HEK293 (cell line): ENCODE data around the gene CREBBP.

ENCODE experiments used
- CTCF ChIA-PET: fragments of 350-600 bp; formaldehyde crosslinking; extraction: SDS; loops from one replicate; lab custom pipeline; 2021; ENCODE audit warnings: antibody characterized with exemption; lab: Yijun Ruan, JAX
- POLR2A ChIA-PET: fragments of 300-600 bp; formaldehyde crosslinking; extraction: SDS; loops from one replicate; lab custom pipeline; 2020; ENCODE audit warnings: antibody characterized with exemption, inconsistent platforms; lab: Yijun Ruan, JAX
- H3K27ac ChIP-seq: fragments of 200-500 bp; sonication (Bioruptor generic); 2 replicates; pipeline ENCODE4 v1.5.1; 2014; ENCODE audit warnings: low read depth, low read length, control low read depth, inconsistent platforms; ENCODE audit errors: extremely low read depth
- H3K36me3 ChIP-seq, 2 experiments: fragments of 200-500 bp in 1 of 2; sonication (Bioruptor generic) in 1 of 2; 1 replicate in 1 of 2; 2 replicates in 1 of 2; pipeline ENCODE4 v1.5.1; 2014 to 2017; ENCODE audit warnings: inconsistent platforms in 2 of 2, low read length in 2 of 2; ENCODE audit not compliant: control insufficient read depth in 2 of 2, insufficient read depth in 1 of 2
- H3K4me1 ChIP-seq: fragments of 200-500 bp; sonication (Bioruptor generic); 2 replicates; pipeline ENCODE4 v1.5.1; 2014; ENCODE audit warnings: mild to moderate bottlenecking, low read length, inconsistent platforms; ENCODE audit not compliant: control insufficient read depth, insufficient read depth
- H3K4me3 ChIP-seq: 2 replicates; pipeline ENCODE4 v1.5.1; 2011; ENCODE audit warnings: low read depth, mild to moderate bottlenecking, control low read depth, low read length, moderate library complexity
- H3K9me3 ChIP-seq: fragments of 200-500 bp; sonication (Bioruptor generic); 2 replicates; pipeline ENCODE4 v1.5.1; 2014; ENCODE audit warnings: low read depth, low read length, inconsistent platforms; ENCODE audit not compliant: control insufficient read depth, insufficient read depth
- EGR2 ChIP-seq: fragments of 450-650 bp; formaldehyde crosslinking; IDR thresholded peaks from 2 replicates; pipeline ENCODE4 v1.5.1; 2016; ENCODE audit warnings: low read depth, missing biosample characterization, missing genetic modification characterization
- HIC1 ChIP-seq: fragments of 450-650 bp; formaldehyde crosslinking; IDR thresholded peaks from 2 replicates; pipeline ENCODE4 v1.5.1; 2016; ENCODE audit warnings: missing biosample characterization, missing genetic modification characterization
- HOXC10 ChIP-seq: sonication (generic); formaldehyde crosslinking; IDR thresholded peaks from 2 replicates; pipeline ENCODE4 v1.8.1; 2023; ENCODE audit warnings: mild to moderate bottlenecking, missing genetic modification reagents
- KLF10 ChIP-seq: fragments of 450-650 bp; IDR thresholded peaks from 2 replicates; pipeline ENCODE4 v1.5.1; 2018; ENCODE audit warnings: missing biosample characterization, mild to moderate bottlenecking, missing genetic modification characterization
- WT1 ChIP-seq: fragments of 450-650 bp; formaldehyde crosslinking; IDR thresholded peaks from 2 replicates; pipeline ENCODE4 v1.5.1; 2016; ENCODE audit warnings: missing biosample characterization, missing genetic modification characterization
- ZFHX2 ChIP-seq: fragments of 450-650 bp; formaldehyde crosslinking; conservative IDR thresholded peaks from 2 replicates; pipeline ENCODE4 v1.5.1; 2016; ENCODE audit warnings: missing biosample characterization, missing genetic modification characterization
- ZFP3 ChIP-seq: fragments of 450-650 bp; formaldehyde crosslinking; IDR thresholded peaks from 2 replicates; pipeline ENCODE4 v1.5.1; 2016; ENCODE audit warnings: low read depth, missing biosample characterization, missing genetic modification characterization
- ZNF10 ChIP-seq: fragments of 450-650 bp; formaldehyde crosslinking; IDR thresholded peaks from 2 replicates; pipeline ENCODE4 v1.5.1; 2017; ENCODE audit warnings: missing biosample characterization, missing genetic modification characterization
- ZNF266 ChIP-seq: fragments of 450-650 bp; formaldehyde crosslinking; IDR thresholded peaks from 2 replicates; pipeline ENCODE4 v1.5.1; 2016; ENCODE audit warnings: missing biosample characterization, missing genetic modification characterization, low read depth
- ZNF398 ChIP-seq: fragments of 450-650 bp; formaldehyde crosslinking; IDR thresholded peaks from 2 replicates; pipeline ENCODE4 v1.5.1; 2017; ENCODE audit warnings: missing biosample characterization, missing genetic modification characterization
- ZNF416 ChIP-seq: fragments of 450-650 bp; formaldehyde crosslinking; IDR thresholded peaks from 2 replicates; pipeline ENCODE4 v1.5.1; 2016; ENCODE audit warnings: missing biosample characterization, missing genetic modification characterization
- ZNF423 ChIP-seq: fragments of 450-650 bp; formaldehyde crosslinking; IDR thresholded peaks from 2 replicates; pipeline ENCODE4 v1.5.1; 2016; ENCODE audit warnings: missing biosample characterization, missing genetic modification characterization
- ZNF843 ChIP-seq: fragments of 450-650 bp; formaldehyde crosslinking; IDR thresholded peaks from 2 replicates; pipeline ENCODE4 v1.5.1; 2016; ENCODE audit warnings: missing biosample characterization, missing genetic modification characterization
- ZSCAN30 ChIP-seq: fragments of 450-650 bp; IDR thresholded peaks from 2 replicates; pipeline ENCODE4 v1.5.1; 2018; ENCODE audit warnings: missing biosample characterization, mild to moderate bottlenecking, missing genetic modification characterization, moderate library complexity
- TF ChIP-seq, protein P1 (sequence below): fragments of 450-650 bp; formaldehyde crosslinking; IDR thresholded peaks from 2 replicates; pipeline ENCODE4 v1.5.1; 2016; ENCODE audit warnings: missing biosample characterization, missing genetic modification characterization
- TF ChIP-seq, protein P2 (sequence below): fragments of 450-650 bp; formaldehyde crosslinking; IDR thresholded peaks from 2 replicates; pipeline ENCODE4 v1.5.1; 2016; ENCODE audit warnings: missing biosample characterization, missing genetic modification characterization
- TF ChIP-seq, protein P3 (sequence below): fragments of 450-650 bp; formaldehyde crosslinking; IDR thresholded peaks from 2 replicates; pipeline ENCODE4 v1.5.1; 2016; ENCODE audit warnings: missing biosample characterization, missing genetic modification characterization

CREBBP gene

GRCh38 chr16:3736116-3736515 is 144.4 kb downstream of the CREBBP start (continued):
- TF ChIP-seq, protein P1, sequence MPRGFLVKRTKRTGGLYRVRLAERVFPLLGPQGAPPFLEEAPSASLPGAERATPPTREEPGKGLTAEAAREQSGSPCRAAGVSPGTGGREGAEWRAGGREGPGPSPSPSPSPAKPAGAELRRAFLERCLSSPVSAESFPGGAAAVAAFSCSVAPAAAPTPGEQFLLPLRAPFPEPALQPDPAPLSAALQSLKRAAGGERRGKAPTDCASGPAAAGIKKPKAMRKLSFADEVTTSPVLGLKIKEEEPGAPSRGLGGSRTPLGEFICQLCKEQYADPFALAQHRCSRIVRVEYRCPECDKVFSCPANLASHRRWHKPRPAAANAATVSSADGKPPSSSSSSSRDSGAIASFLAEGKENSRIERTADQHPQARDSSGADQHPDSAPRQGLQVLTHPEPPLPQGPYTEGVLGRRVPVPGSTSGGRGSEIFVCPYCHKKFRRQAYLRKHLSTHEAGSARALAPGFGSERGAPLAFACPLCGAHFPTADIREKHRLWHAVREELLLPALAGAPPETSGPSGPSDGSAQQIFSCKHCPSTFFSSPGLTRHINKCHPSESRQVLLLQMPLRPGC (tag by site-specific recombination) = no peak
- TF ChIP-seq, protein P2, sequence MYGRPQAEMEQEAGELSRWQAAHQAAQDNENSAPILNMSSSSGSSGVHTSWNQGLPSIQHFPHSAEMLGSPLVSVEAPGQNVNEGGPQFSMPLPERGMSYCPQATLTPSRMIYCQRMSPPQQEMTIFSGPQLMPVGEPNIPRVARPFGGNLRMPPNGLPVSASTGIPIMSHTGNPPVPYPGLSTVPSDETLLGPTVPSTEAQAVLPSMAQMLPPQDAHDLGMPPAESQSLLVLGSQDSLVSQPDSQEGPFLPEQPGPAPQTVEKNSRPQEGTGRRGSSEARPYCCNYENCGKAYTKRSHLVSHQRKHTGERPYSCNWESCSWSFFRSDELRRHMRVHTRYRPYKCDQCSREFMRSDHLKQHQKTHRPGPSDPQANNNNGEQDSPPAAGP (tag by site-specific recombination) = no peak
- TF ChIP-seq ZNF398 (tag by site-specific recombination) = no peak

- Histone ChIP-seq H3K9me3 (no peaks in the 10 kb centered on the region), H3K4me3 (no peak overlapping the region)
- TF ChIP-seq KLF10 (no peak), ZNF266 (tag by site-specific recombination) (no peak), ZFP3 (no peak), HOXC10 (CRISPR knock-in tag) (no peak)
- TF ChIP-seq, protein P3, sequence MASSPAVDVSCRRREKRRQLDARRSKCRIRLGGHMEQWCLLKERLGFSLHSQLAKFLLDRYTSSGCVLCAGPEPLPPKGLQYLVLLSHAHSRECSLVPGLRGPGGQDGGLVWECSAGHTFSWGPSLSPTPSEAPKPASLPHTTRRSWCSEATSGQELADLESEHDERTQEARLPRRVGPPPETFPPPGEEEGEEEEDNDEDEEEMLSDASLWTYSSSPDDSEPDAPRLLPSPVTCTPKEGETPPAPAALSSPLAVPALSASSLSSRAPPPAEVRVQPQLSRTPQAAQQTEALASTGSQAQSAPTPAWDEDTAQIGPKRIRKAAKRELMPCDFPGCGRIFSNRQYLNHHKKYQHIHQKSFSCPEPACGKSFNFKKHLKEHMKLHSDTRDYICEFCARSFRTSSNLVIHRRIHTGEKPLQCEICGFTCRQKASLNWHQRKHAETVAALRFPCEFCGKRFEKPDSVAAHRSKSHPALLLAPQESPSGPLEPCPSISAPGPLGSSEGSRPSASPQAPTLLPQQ = no peak
- TF ChIP-seq, all 188 proteins: peak for 0
- Histone ChIP-seq H3K4me1 (no peaks in the 10 kb centered on the region), H3K36me3 (peaks cover 11 to 92% of the 10 kb centered on the region in 2 experiments; a peak in 2 of 3 replicates), H3K27ac (no peak overlapping the region)
- ChIA-PET CTCF (no interaction called here), POLR2A (no interaction called here)
Observed at GRCh38 chr16:3735541-3735940, 145.0 kb downstream of the CREBBP start.

DNA sequence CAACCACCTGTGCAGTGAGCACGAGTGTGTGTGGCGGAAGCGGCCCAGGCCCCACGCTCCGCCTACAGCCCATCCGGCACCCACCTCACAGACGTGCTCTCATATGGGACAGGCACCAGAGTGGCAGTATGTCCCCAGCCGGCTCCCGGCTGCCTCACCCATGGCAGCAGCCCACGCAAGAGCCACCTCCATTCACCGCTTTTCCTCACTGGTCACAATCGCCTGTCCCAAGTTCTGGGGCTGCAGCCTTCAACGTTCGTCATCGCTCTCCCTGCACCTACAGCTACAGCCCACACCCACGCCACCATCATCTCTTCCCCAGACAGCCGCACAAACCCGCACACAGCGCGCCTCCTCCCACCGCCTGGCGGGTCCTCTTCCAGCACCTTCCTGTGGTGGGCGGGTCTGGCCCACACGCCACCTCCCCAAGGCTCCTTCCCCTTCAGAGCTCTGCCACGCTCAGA is 145.7 kb downstream of the CREBBP start:
- no peak for TF ChIP-seq ZSCAN30
- peak; percentile 93 for TF ChIP-seq ZFHX2
- peak; percentile 95 for TF ChIP-seq EGR2 (tag by site-specific recombination)
- ChIA-PET CTCF (no interaction called here), POLR2A (no interaction called here)
- H3K36me3 ChIP-seq = peaks cover 11 to 93% of the 10 kb centered on the region in 2 experiments; a peak in 2 of 3 replicates
- no peak overlapping the region for H3K4me3 ChIP-seq
- no peaks in the 10 kb centered on the region for H3K9me3 ChIP-seq
- no peaks in the 10 kb centered on the region for H3K4me1 ChIP-seq
- H3K27ac ChIP-seq = no peak overlapping the region

DNA sequence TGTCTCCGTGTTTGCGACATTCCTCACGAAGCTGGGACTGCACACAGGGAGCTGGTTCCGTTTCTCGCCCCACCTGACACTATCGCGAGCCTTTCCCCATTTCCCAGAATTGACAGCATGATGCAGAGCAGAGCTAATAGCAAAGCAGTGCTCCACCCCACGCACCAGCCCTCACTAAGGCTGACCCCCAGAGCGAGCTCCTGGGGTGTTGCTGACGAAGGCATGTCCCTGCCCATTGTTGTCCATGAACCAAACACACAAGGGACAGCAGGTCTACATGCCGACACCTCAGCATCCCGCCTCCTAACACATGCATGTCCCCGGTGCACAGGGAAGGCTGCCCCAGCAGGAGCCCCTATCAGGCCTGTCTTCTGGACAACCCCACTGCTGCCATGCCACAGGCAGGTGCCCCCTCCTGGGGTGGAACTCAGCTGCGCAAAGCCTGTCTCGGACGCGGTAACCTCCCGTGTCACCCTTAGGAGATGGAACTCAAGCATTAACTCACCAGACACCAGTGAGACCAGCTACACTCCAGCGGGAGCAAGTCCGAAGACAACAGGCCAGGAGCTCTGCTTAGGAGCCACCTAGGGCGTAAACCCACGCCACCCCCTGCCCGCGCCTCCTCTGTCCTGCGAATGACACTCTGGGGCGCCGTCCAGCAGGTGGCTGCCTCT is 146.3 kb downstream of the CREBBP start:
- peaks cover 11 to 93% of the 10 kb centered on the region in 2 experiments; a peak in 2 of 3 replicates for H3K36me3 ChIP-seq
- CTCF ChIA-PET = no interaction called here
- no peak for TF ChIP-seq ZNF10 (tag by site-specific recombination)
- TF ChIP-seq ZNF843 (tag by site-specific recombination) = no peak
- TF ChIP-seq WT1 (tag by site-specific recombination) = no peak
- no peak for TF ChIP-seq ZNF416
- TF ChIP-seq ZNF423 (tag by site-specific recombination) = no peak
- no peak for TF ChIP-seq HIC1 (tag by site-specific recombination)
- H3K9me3 ChIP-seq = no peaks in the 10 kb centered on the region
- POLR2A ChIA-PET = no interaction called here
- no peaks in the 10 kb centered on the region for H3K4me1 ChIP-seq
- H3K27ac ChIP-seq = no peak overlapping the region
- no peak overlapping the region for H3K4me3 ChIP-seq
